Natural killer cell (primary cell): ENCODE data around the gene AKR1A1. TPM values are rescaled to one million over a fixed set of nuclear protein-coding genes. Genes with fewer than 3 reads are reported as not detected.

ENCODE experiments used
- ATAC-seq, 3 donors: fragments of 150-1000 bp in 2 of 3; fragments of 200-7000 bp in 1 of 3; cut with Tn5 transposase; 1 replicate in 1 of 3; 2 replicates in 2 of 3; pipeline ENCODE4 v1.10.0; 2021; ENCODE audit warnings: mild to moderate bottlenecking in 2 of 3, moderate library complexity in 2 of 3
- DNase-seq, 2 donors: peaks; one replicate each; pipeline versions ENCODE4 v3.0.0 to v3.0.0-alpha.2; 2013 to 2021; ENCODE audit warnings: mixed read lengths in 1 of 2
- H3K27ac ChIP-seq: one replicate; pipeline ENCODE4 v1.5.1; 2013; ENCODE audit warnings: mild to moderate bottlenecking, low read length
- H3K27me3 ChIP-seq: one replicate; pipeline ENCODE4 v1.6.1; 2013; ENCODE audit warnings: low read length; ENCODE audit not compliant: control insufficient read depth, insufficient read depth
- H3K36me3 ChIP-seq: one replicate; pipeline ENCODE4 v1.6.1; 2013; ENCODE audit warnings: low read length; ENCODE audit not compliant: control insufficient read depth, insufficient read depth
- H3K4me1 ChIP-seq: one replicate; pipeline ENCODE4 v1.6.1; 2013; ENCODE audit warnings: low read length; ENCODE audit not compliant: control insufficient read depth, insufficient read depth
- H3K4me3 ChIP-seq: one replicate; pipeline ENCODE4 v1.5.1; 2013; ENCODE audit warnings: low read length
- H3K9me3 ChIP-seq: one replicate; pipeline ENCODE4 v1.6.1; 2013; ENCODE audit warnings: low read length; ENCODE audit not compliant: control insufficient read depth, insufficient read depth
- H3K27ac Mint-ChIP-seq, 2 donors: one replicate each; pipeline ENCODE4 v1.8.0; 2022; ENCODE audit warnings: mild to moderate bottlenecking in 2 of 2, mixed read lengths in 2 of 2, moderate library complexity in 1 of 2
- H3K27me3 Mint-ChIP-seq, 2 donors: one replicate each; pipeline ENCODE4 v1.8.0; 2022; ENCODE audit warnings: low read depth in 2 of 2, mixed read lengths in 2 of 2
- H3K36me3 Mint-ChIP-seq: one replicate; pipeline ENCODE4 v1.8.0; 2022; ENCODE audit warnings: mixed read lengths
- H3K4me1 Mint-ChIP-seq, 2 donors: one replicate each; pipeline ENCODE4 v1.8.0; 2022; ENCODE audit warnings: mixed read lengths in 2 of 2
- H3K4me3 Mint-ChIP-seq: one replicate; pipeline ENCODE4 v1.8.0; 2022; ENCODE audit warnings: mild to moderate bottlenecking, moderate library complexity, mixed read lengths
- H3K9me3 Mint-ChIP-seq, 2 donors: one replicate each; pipeline ENCODE4 v1.8.0; 2022; ENCODE audit warnings: mixed read lengths in 2 of 2
- CTCF ChIP-seq: fragments of 200-600 bp; IDR thresholded peaks from one replicate; pipeline ENCODE4 v1.8.0; 2022; ENCODE audit warnings: antibody characterized with exemption
- WGBS: methylation state at CpG from one replicate; pipeline ENCODE4 v1.1.7; 2013; ENCODE audit warnings: missing lambda C conversion rate; ENCODE audit not compliant: insufficient coverage; 5-methylcytosine and 5-hydroxymethylcytosine counted together
- intact Hi-C: fragments of 100-400 bp; cut with micrococcal nuclease; formaldehyde crosslinking; loops from one replicate; pipeline ENCODE4 v1.14.2; 2022
- total RNA-seq, 4 donors: library from RNA; stranded (reverse); fragments of 120-200 nt in 1 of 4; gene quantifications; one replicate each; pipeline versions ENCODE4 v1.2.3 to v1.2.4, GENCODE V29; 2013 to 2022

AKR1A1 gene
- total RNA-seq, 3 donors from 2014 or later (not counting 1 experiment from before 2014, with no cell fraction given), result 45.7 to 54.2 (median 53.9) TPM

- Histone ChIP-seq H3K4me3 (no peak overlapping the region), H3K27me3 (no peaks in the 10 kb centered on the region), H3K27ac (no peak overlapping the region), H3K36me3 (peaks cover 14% of the 10 kb centered on the region), H3K4me1 (no peaks in the 10 kb centered on the region), H3K9me3 (no peaks in the 10 kb centered on the region)
- no peak for TF ChIP-seq CTCF
- no peaks in the 10 kb centered on the region for H3K36me3 Mint-ChIP-seq
- no peak for DNase-seq
- intact Hi-C loops, result no loop called here
- WGBS, result 99% methylated on average over 5 of the region's 7 CpGs
- ATAC-seq, result no peak
- H3K27ac Mint-ChIP-seq, result no peak overlapping the region
- H3K4me3 Mint-ChIP-seq, result no peak overlapping the region
- H3K27me3 Mint-ChIP-seq, result no peaks in the 10 kb centered on the region
- H3K9me3 Mint-ChIP-seq, result no peaks in the 10 kb centered on the region
- no peaks in the 10 kb centered on the region for H3K4me1 Mint-ChIP-seq
These were observed 23.5 kb downstream of the AKR1A1 start for GRCh38 chr1:45574105-45574626.

- TF ChIP-seq CTCF, result no peak
- H3K27ac Mint-ChIP-seq, result peak overlapping the region; percentile 92 to 99
- ATAC-seq (peak; percentile 79 to 91 (median 79)), DNase-seq (peak; percentile 89 to 98)
- peak overlapping the region; percentile 91 for H3K27ac ChIP-seq
- H3K4me3 ChIP-seq, result peak overlapping the region; percentile 97
- H3K4me3 Mint-ChIP-seq, result peak overlapping the region; percentile 99
- peaks cover 27% of the 10 kb centered on the region for H3K4me1 ChIP-seq
- H3K27me3 Mint-ChIP-seq, result no peaks in the 10 kb centered on the region
- no peaks in the 10 kb centered on the region for H3K36me3 ChIP-seq
- peaks cover 35 to 38% of the 10 kb centered on the region in 2 donors for H3K4me1 Mint-ChIP-seq
- intact Hi-C loops, result loop anchor here (5.0 to 10.0 kb wide), 2 partner anchors 246 to 848 kb away; partner anchors contain the start of genes KIF2C and RNU5D-1
- no peaks in the 10 kb centered on the region for H3K27me3 ChIP-seq
- H3K36me3 Mint-ChIP-seq, result peaks cover 5% of the 10 kb centered on the region
- H3K9me3 Mint-ChIP-seq, result no peaks in the 10 kb centered on the region
- H3K9me3 ChIP-seq, result no peaks in the 10 kb centered on the region
- WGBS, result under 1% methylated on average over 19 of the region's 19 CpGs
These were observed 32.6 kb downstream of the AKR1A1 start for GRCh38 chr1:45583264-45583665.

- DNase-seq, result peak; percentile 91 to 96
- Mint-ChIP-seq H3K4me3 (peak within 1 kb of the TSS; percentile 99), H3K4me1 (peaks cover 35 to 38% of the 10 kb centered on the region in 2 donors), H3K27me3 (no peaks in the 10 kb centered on the region), H3K36me3 (peaks cover 5% of the 10 kb centered on the region), H3K9me3 (no peaks in the 10 kb centered on the region), H3K27ac (peak within 1 kb of the TSS; percentile 92 to 99)
- ATAC-seq, result peak; percentile 63 to 79 (median 67)
- no peaks in the 10 kb centered on the region for H3K27me3 ChIP-seq
- peaks cover 27% of the 10 kb centered on the region for H3K4me1 ChIP-seq
- no peaks in the 10 kb centered on the region for H3K36me3 ChIP-seq
- intact Hi-C loops, result loop anchor here (1.0 to 10.0 kb wide), 5 partner anchors 33 to 849 kb away; partner anchors contain the start of genes AKR1A1, CCDC163, GPBP1L1 and KIF2C
- WGBS, result under 1% methylated on average over 40 of the region's 41 CpGs
- no peaks in the 10 kb centered on the region for H3K9me3 ChIP-seq
- peak within 1 kb of the TSS; percentile 97 for H3K4me3 ChIP-seq
- H3K27ac ChIP-seq, result peak within 1 kb of the TSS; percentile 91
- no peak for TF ChIP-seq CTCF
These were observed 33.2 kb downstream of the AKR1A1 start, which contains the start of gene NASP for GRCh38 chr1:45583666-45584350. TSS of gene NASP (plus strand) at chr1:45584041. CDS start at chr1:45584147, 106 bp downstream.
